ENCODE data around the gene ATAD3C. TPM values are rescaled to one million over a fixed set of nuclear protein-coding genes. Genes with fewer than 3 reads are reported as not detected.
"Not testable (repeated sequence)": the region's sequence is repeated elsewhere in the genome, so short reads cannot be mapped to it uniquely, and the experiment has no call there.

ATAD3C gene
- polyA plus RNA-seq, 1 donor = 1.0 TPM

DNA sequence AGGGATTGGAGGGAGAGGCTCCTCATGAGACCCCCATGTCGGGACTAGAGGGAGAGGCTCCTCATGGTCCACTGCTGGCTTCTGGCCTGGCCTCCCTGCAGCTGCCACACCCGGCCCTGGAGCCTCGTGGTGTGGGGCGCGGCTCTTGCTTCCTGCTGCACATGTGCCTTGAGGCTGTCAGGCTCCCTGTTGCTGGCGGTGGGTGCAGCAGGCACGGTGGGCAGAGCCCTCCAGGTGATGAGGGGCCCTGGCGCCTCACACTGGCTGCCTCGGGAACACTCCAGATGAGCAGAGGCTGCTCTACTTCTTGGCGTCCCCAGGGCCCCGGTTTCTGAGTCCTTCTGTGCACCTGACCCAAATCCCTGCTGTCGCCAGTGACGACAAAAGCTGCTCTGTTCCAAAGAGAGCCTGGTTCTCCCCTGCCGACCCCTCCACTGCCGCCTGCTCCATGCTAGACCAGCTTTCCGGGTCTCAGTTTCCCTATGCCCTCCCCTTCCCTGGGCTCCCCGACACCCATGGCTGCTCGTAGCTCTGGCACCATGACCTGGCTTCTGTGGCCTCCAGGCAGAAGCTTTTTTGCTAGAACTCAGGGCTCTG is 12.3 kb downstream of the ATAD3C start:
- no peaks in the 10 kb centered on the region for H3K27me3 ChIP-seq (ENCODE audit: control insufficient read depth, insufficient read depth, low read length)
- DNase-seq = peak in 1 of 2 donors; percentile 30
- H3K4me1 ChIP-seq (ENCODE audit: control insufficient read depth, insufficient read depth, low read length) = peaks cover 2% of the 10 kb centered on the region
- WGBS (ENCODE audit: insufficient coverage, low lambda C conversion rate) = 87% methylated on average over 3 of the region's 18 CpGs
- no peaks in the 10 kb centered on the region for H3K36me3 ChIP-seq (ENCODE audit: control insufficient read depth, insufficient read depth, low read length)
- H3K4me3 ChIP-seq (ENCODE audit: low read length) = no peak overlapping the region
- H3K9me3 ChIP-seq (ENCODE audit: control insufficient read depth, low read depth, low read length) = no peaks in the 10 kb centered on the region
- no peak overlapping the region for H3K27ac ChIP-seq (ENCODE audit: low read length)

DNA sequence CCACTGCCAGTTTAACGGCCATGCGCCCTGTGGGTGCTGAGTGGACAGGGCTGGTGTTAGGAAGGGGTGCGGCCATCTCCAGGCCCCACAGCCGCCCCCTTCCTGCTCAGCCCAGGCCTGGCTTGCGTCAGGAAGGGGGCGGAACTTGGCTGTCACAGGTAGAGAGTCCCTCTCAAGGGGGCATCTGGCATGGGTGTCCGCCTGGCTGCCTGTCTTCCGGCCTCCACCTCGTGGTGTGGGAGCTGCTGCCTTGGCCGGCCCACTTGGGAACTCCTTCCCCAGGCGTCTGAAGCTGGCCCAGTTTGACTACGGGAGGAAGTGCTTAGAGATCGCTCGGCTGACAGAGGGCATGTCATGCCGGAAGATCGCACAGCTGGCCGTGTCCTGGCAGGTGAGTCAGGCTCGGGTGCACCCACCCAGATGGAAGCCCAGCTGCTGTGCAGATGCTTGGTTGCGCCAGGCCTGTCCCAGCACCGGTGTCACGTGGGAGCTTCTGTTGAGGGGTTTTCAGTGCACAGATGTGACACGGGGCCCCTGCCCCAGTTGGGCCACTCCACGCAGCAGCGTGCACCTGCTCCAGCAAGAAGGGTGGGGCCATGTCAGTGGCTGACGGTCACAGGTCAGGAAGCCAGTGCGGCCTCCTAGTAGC is 13.0 kb downstream of the ATAD3C start:
- Histone ChIP-seq H3K27ac (ENCODE audit: low read length) (no peak overlapping the region), H3K4me1 (ENCODE audit: control insufficient read depth, insufficient read depth, low read length) (peaks cover 2% of the 10 kb centered on the region), H3K4me3 (ENCODE audit: low read length) (no peak overlapping the region), H3K9me3 (ENCODE audit: control insufficient read depth, low read depth, low read length) (no peaks in the 10 kb centered on the region), H3K27me3 (ENCODE audit: control insufficient read depth, insufficient read depth, low read length) (no peaks in the 10 kb centered on the region), H3K36me3 (ENCODE audit: control insufficient read depth, insufficient read depth, low read length) (no peaks in the 10 kb centered on the region)
- no CpG with 5 or more reads among the region's 26 CpGs for WGBS (ENCODE audit: insufficient coverage, low lambda C conversion rate)
- DNase-seq = peak in 1 of 2 donors; percentile 20

DNA sequence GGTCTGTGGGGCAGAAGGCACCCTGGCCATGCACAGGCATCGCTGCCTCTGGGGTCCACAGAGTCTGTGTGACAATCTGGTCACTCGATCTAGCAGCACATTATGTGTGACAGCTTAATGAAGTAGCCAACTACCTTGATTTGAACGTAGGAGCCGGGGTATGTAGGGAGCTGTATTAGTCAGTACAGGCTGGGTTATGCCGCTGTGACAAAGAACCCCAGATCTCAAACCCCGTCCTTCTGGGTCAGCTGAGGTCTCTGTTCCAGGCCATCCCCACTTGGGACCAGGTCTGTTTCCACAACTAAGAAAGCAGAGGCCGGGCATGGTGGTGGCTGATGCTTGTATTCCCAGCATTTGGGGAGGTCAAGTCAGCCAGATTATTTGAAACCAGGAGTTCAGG is 13.8 kb downstream of the ATAD3C start:
- Histone ChIP-seq H3K36me3 (ENCODE audit: control insufficient read depth, insufficient read depth, low read length) (no peaks in the 10 kb centered on the region), H3K4me1 (ENCODE audit: control insufficient read depth, insufficient read depth, low read length) (peaks cover 2% of the 10 kb centered on the region), H3K27me3 (ENCODE audit: control insufficient read depth, insufficient read depth, low read length) (no peaks in the 10 kb centered on the region), H3K4me3 (ENCODE audit: low read length) (no peak overlapping the region), H3K9me3 (ENCODE audit: control insufficient read depth, low read depth, low read length) (no peaks in the 10 kb centered on the region), H3K27ac (ENCODE audit: low read length) (no peak overlapping the region)
- no peak for DNase-seq
- no CpG with 5 or more reads among the region's 7 CpGs for WGBS (ENCODE audit: insufficient coverage, low lambda C conversion rate)

DNA sequence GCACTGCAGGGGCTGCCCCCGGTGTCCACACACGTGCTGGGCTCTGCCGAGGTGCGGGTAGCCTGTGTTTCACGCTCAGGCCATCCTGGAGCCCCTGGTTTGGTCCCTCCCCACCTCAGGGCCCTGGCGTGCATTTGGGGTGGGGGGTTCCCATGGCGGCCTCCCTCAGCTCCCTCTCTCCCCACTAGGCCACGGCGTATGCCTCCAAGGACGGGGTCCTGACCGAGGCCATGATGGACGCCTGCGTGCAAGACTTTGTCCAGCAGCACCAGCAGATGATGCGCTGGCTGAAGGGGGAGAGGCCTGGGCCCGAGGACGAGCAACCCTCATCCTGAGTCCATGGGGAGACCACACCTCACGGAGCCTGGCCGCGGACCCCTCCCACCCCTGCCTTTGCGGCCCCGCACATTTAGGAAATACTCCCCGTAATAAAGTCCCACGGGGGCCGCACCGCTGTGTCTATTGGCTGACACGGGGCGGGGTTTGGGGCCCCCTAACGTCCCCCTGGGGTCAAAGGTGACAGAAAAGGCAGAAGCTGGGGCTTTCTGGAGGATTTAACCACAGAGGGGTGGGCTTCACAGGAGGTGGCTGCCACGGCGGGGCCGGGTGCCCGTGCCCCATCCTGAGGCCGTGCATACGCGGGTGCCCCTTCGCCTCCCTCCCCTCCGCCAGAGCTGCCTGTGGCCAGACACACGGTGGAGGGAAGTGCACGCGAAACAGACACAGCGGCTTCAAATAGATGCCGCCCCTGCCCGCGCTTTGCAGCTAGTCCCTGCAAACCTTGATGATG is 18.9 kb downstream of the ATAD3C start:
- H3K4me1 ChIP-seq (ENCODE audit: control insufficient read depth, insufficient read depth, low read length); DNase-seq; H3K27me3 ChIP-seq (ENCODE audit: control insufficient read depth, insufficient read depth, low read length); H3K27ac ChIP-seq (ENCODE audit: low read length); H3K36me3 ChIP-seq (ENCODE audit: control insufficient read depth, insufficient read depth, low read length); H3K4me3 ChIP-seq (ENCODE audit: low read length); H3K9me3 ChIP-seq (ENCODE audit: control insufficient read depth, low read depth, low read length): not testable (repeated sequence)
- no CpG with 5 or more reads among the region's 44 CpGs for WGBS (ENCODE audit: insufficient coverage, low lambda C conversion rate)

DNA sequence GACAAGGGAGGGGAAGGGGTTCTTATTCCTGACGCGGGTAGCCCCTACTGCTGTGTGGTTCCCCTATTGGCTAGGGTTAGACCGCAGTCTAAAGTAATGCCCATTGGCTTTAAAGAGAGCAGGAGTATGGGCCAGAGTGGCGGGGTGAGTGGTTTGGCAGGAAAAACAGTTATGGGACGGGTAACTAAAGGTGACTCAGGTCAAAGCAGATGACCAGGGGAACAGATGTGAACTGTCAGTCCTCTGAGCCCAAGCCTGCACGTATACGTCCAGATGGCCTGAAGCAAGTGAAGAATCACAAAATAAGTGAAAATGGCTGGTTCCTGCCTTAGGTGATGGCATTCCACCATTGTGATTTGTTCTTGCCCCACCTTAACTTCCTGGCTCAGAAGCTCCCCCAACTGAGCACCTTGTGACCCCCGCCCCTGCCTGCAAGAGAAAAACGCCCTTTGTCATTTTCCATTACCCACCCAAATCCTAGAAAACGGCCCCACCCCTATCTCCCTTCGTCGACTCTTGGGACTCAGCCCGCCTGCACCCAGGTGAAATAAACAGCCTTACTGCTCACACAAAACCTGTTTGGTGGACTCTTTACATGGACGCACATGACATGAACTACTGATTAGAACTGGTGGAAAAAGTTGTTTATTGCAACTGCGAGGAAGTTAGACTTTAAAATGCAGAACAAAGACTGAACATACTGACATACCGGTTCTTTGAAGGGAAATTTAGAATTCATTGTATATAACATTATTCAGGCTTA is 21.3 kb downstream of the ATAD3C start:
- H3K4me1 ChIP-seq (ENCODE audit: control insufficient read depth, insufficient read depth, low read length) = peaks cover 5% of the 10 kb centered on the region
- no peaks in the 10 kb centered on the region for H3K36me3 ChIP-seq (ENCODE audit: control insufficient read depth, insufficient read depth, low read length)
- peak; percentile 37 to 73 for DNase-seq
- no peaks in the 10 kb centered on the region for H3K9me3 ChIP-seq (ENCODE audit: control insufficient read depth, low read depth, low read length)
- H3K27me3 ChIP-seq (ENCODE audit: control insufficient read depth, insufficient read depth, low read length) = no peaks in the 10 kb centered on the region
- no CpG with 5 or more reads among the region's 16 CpGs for WGBS (ENCODE audit: insufficient coverage, low lambda C conversion rate)
- H3K4me3 ChIP-seq (ENCODE audit: low read length) = peak overlapping the region; percentile 96
- H3K27ac ChIP-seq (ENCODE audit: low read length) = peak overlapping the region; percentile 98

DNA sequence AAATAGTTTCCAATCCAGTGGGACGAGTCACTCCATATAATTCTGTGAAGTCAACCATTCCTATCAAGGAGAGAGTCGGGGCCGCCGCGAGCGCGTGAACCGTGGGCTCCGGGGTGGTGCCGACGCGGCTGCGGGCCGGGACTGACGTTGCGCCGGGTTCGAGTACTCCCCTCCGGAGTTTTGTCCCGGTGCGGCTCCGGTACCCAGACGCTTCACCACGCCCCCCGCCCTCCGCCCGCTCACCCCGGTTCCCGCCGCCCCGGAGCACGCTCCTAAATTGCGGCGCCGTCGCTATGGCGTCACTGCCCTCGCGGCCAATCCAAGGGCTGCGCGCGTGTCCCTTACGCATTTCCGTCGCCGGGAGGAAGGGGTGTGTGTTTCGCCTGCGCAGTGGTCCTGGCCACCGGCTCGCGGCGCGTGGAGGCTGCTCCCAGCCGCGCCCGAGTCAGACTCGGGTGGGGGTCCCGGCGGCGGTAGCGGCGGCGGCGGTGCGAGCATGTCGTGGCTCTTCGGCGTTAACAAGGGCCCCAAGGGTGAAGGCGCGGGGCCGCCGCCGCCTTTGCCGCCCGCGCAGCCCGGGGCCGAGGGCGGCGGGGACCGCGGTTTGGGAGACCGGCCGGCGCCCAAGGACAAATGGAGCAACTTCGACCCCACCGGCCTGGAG is 22.0 kb downstream of the ATAD3C start, which contains the start of gene ATAD3B:
Gene ATAD3B, plus strand, starts transcription at position 377 of the 664 bp plus-strand sequence. Its CDS starts 120 bp downstream, at position 497.
- WGBS (ENCODE audit: insufficient coverage, low lambda C conversion rate) = no CpG with 5 or more reads among the region's 87 CpGs
- peak within 1 kb of the TSS; percentile 98 for H3K27ac ChIP-seq (ENCODE audit: low read length)
- H3K36me3 ChIP-seq (ENCODE audit: control insufficient read depth, insufficient read depth, low read length) = no peaks in the 10 kb centered on the region
- no peaks in the 10 kb centered on the region for H3K27me3 ChIP-seq (ENCODE audit: control insufficient read depth, insufficient read depth, low read length)
- H3K4me3 ChIP-seq (ENCODE audit: low read length) = peak within 1 kb of the TSS; percentile 96
- no peaks in the 10 kb centered on the region for H3K9me3 ChIP-seq (ENCODE audit: control insufficient read depth, low read depth, low read length)
- DNase-seq = peak; percentile 95 to 96
- peaks cover 5% of the 10 kb centered on the region for H3K4me1 ChIP-seq (ENCODE audit: control insufficient read depth, insufficient read depth, low read length)

DNA sequence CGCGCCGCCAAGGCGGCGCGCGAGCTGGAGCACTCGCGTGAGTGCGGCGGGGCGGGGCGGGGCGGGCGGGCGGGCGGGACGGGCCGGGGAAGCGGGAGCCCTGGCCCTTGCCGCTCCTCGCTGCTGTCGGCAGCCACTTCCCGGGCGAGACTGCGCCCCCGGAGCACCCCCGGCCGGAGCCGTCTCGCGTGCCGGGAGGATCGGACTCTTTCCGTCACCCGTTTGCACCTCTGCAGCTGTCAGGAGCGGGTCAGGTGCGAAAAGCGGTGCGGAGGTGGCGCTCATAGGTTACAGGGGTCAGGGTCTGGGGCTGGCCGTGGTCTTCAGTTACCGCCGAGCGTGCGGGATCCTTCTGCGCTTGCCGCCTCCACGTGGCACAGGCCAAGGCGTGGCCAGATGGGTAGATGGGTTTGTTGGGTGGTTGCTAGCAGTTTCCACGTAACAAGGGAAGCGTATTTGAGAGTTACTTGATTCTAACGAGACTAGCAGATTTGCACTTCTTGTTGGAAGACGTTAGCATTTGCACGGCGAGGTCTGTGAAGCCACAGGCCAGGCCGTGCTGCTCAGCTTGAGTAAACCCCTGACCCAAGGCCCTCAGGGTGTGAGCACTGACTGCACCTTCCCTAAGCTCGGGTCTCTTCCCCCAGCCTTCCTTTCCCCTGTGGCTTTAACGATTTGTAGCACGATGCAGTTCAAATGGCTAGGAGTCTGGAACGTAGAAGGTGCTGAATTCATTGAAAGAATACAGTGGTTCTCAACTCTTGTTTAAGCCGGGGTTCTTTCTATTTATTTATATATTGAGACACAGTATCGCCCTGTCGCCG is 22.8 kb downstream of the ATAD3C start:
- DNase-seq; H3K4me1 ChIP-seq (ENCODE audit: control insufficient read depth, insufficient read depth, low read length); H3K9me3 ChIP-seq (ENCODE audit: control insufficient read depth, low read depth, low read length); H3K27me3 ChIP-seq (ENCODE audit: control insufficient read depth, insufficient read depth, low read length); H3K36me3 ChIP-seq (ENCODE audit: control insufficient read depth, insufficient read depth, low read length): not testable (repeated sequence)
- WGBS (ENCODE audit: insufficient coverage, low lambda C conversion rate) = no CpG with 5 or more reads among the region's 65 CpGs
- Histone ChIP-seq H3K27ac (ENCODE audit: low read length) (peak overlapping the region; percentile 40), H3K4me3 (ENCODE audit: low read length) (peak overlapping the region; percentile 57)

DNA sequence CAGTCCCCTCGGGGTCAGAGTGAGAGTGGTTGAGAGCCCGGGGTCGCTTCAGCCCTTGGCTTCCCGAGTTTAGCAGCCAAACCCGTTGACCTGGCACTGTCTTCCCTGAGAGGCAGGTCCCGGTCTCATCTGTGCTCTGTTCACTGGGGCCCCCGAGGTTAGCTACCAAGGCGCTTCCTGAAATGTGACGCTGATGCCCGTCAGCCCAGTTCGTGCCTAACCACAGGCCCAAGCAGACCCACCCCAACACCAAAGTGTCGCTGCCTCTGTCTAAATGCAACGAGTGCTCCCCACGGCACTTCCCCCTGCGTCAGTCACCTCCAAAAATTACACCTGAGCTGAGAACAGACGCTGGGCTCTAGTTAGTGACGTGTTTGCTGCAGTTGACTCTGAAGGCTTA is 26.5 kb downstream of the ATAD3C start:
- H3K36me3 ChIP-seq (ENCODE audit: control insufficient read depth, insufficient read depth, low read length) = peaks cover 30% of the 10 kb centered on the region
- not testable (repeated sequence) for DNase-seq; H3K9me3 ChIP-seq (ENCODE audit: control insufficient read depth, low read depth, low read length); H3K4me3 ChIP-seq (ENCODE audit: low read length); H3K4me1 ChIP-seq (ENCODE audit: control insufficient read depth, insufficient read depth, low read length); H3K27me3 ChIP-seq (ENCODE audit: control insufficient read depth, insufficient read depth, low read length); H3K27ac ChIP-seq (ENCODE audit: low read length)
- no CpG with 5 or more reads among the region's 17 CpGs for WGBS (ENCODE audit: insufficient coverage, low lambda C conversion rate)

DNA sequence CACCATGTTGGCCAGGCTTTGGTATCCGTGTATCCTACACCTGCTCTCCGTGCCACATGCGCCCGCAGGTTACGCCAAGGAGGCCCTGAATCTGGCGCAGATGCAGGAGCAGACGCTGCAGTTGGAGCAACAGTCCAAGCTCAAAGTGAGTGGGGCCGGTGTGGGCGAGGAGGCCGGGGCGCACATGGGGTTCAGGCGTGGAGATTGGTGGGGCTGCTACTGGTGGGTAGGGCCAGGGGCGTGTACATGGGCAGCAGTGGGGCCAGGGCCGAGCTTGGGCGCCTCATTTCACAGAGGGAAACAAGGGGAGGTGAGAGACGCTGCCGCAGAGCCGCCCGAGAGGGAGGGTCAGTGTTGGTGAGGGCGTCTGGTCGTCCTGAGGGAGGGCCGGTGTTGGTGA is 27.7 kb downstream of the ATAD3C start:
- Histone ChIP-seq H3K27ac (ENCODE audit: low read length) (no peak overlapping the region), H3K36me3 (ENCODE audit: control insufficient read depth, insufficient read depth, low read length) (peaks cover 30% of the 10 kb centered on the region), H3K4me3 (ENCODE audit: low read length) (no peak overlapping the region), H3K9me3 (ENCODE audit: control insufficient read depth, low read depth, low read length) (no peaks in the 10 kb centered on the region), H3K27me3 (ENCODE audit: control insufficient read depth, insufficient read depth, low read length) (no peaks in the 10 kb centered on the region), H3K4me1 (ENCODE audit: control insufficient read depth, insufficient read depth, low read length) (peaks cover 2% of the 10 kb centered on the region)
- WGBS (ENCODE audit: insufficient coverage, low lambda C conversion rate) = no CpG with 5 or more reads among the region's 22 CpGs
- no peak for DNase-seq
